K562 (cell line): ENCODE measurements around the gene FANCI. TPM values are rescaled to one million over a fixed set of nuclear protein-coding genes. Genes with fewer than 3 reads are reported as not detected.

Source experiments
- ATAC-seq: fragments of 200-7000 bp; cut with Tn5 transposase; 3 replicates; pipeline ENCODE4 v1.9.1; 2020; ENCODE audit warnings: moderate library complexity
- BruUV-seq: library from RNA; stranded (reverse); fragments of 400-500 nt; replicated peaks from 2 replicates; lab custom pipeline; 2021; lab: Mats Ljungman, UMichigan
- CTCF ChIA-PET: fragments of 300-600 bp; formaldehyde crosslinking; extraction: SDS; loops from one replicate; lab custom pipeline; 2021; ENCODE audit warnings: low intra/inter-chr PET ratio; lab: Yijun Ruan, JAX
- POLR2A ChIA-PET: fragments of 300-600, 350-650 bp; sonication (Branson Sonifier 250); formaldehyde crosslinking; extraction: SDS; loops from one replicate; lab custom pipeline; 2021; ENCODE audit warnings: antibody characterized with exemption, inconsistent platforms; lab: Yijun Ruan, JAX
- DNase-seq, 4 experiments: peaks; one replicate each; pipeline versions ENCODE4 v3.0.0 to v3.0.0-alpha.2; 2011 to 2018; ENCODE audit warnings: low spot score in 3 of 4, mixed read lengths in 3 of 4; ENCODE audit errors: extremely low read depth in 1 of 4
- FAIRE-seq: peaks from 2 replicates; lab custom pipeline; 2011; peaks lifted over from hg19 to GRCh38; lab: Jason Lieb, UNC
- H2AFZ ChIP-seq: 2 replicates; pipeline ENCODE4 v1.6.0; 2011; ENCODE audit warnings: low read depth, low read length, control low read depth, inconsistent platforms
- H3K27ac ChIP-seq: fragments of 200-600 bp; 3 replicates; pipeline ENCODE4 v1.8.0; 2011; ENCODE audit warnings: low read depth, mild to moderate bottlenecking, control low read depth, inconsistent platforms, low read length, moderate library complexity, mixed read lengths; ENCODE audit errors: extremely low read depth
- H3K27me3 ChIP-seq, 2 experiments: fragments of 300-600 bp in 1 of 2; 2 replicates in 1 of 2; 3 replicates in 1 of 2; pipeline versions ENCODE4 v1.6.0 to v1.8.0; 2011; ENCODE audit warnings: inconsistent platforms in 2 of 2, low read length in 2 of 2, mild to moderate bottlenecking in 1 of 2, mixed read lengths in 1 of 2, moderate library complexity in 1 of 2; ENCODE audit not compliant: control insufficient read depth in 2 of 2, insufficient read depth in 2 of 2
- H3K36me3 ChIP-seq: fragments of 300-600 bp; 3 replicates; pipeline ENCODE4 v1.8.0; 2011; ENCODE audit warnings: mild to moderate bottlenecking, low read length, inconsistent platforms; ENCODE audit not compliant: control insufficient read depth, insufficient read depth
- H3K4me1 ChIP-seq, 2 experiments: fragments of 200-600 bp in 1 of 2; replicated peaks in 1 of 2; 2 replicates in 1 of 2; 3 replicates in 1 of 2; pipeline versions ENCODE4 v1.5.1 to v1.8.0; 2011; ENCODE audit warnings: inconsistent platforms in 2 of 2, low read length in 2 of 2, mild to moderate bottlenecking in 1 of 2, mixed read lengths in 1 of 2, moderate library complexity in 1 of 2; ENCODE audit not compliant: control insufficient read depth in 2 of 2, insufficient read depth in 2 of 2
- H3K4me2 ChIP-seq: 2 replicates; pipeline ENCODE4 v1.6.1; 2011; ENCODE audit warnings: low read length, control low read depth, inconsistent platforms, mixed read lengths; ENCODE audit not compliant: insufficient read depth
- H3K4me3 ChIP-seq: fragments of 200-600 bp; sonication (generic), shearing (Covaris generic); 2 replicates; pipeline ENCODE4 v1.5.1; 2016; ENCODE audit warnings: control low read depth, inconsistent platforms
- H3K79me2 ChIP-seq: fragments of 200-600 bp; 3 replicates; pipeline ENCODE4 v1.8.0; 2011; ENCODE audit warnings: low read length, inconsistent platforms; ENCODE audit not compliant: control insufficient read depth, insufficient read depth
- H3K9ac ChIP-seq, 2 experiments: 2 replicates each; pipeline versions ENCODE4 v1.6.0 to v1.6.1; 2011; ENCODE audit warnings: low read depth in 2 of 2, low read length in 2 of 2, control low read depth in 1 of 2, inconsistent platforms in 1 of 2, mild to moderate bottlenecking in 1 of 2, mixed read lengths in 1 of 2; ENCODE audit not compliant: insufficient read depth in 1 of 2
- H3K9me1 ChIP-seq: one replicate; pipeline ENCODE4 v1.6.0; 2011; ENCODE audit warnings: inconsistent platforms, mild to moderate bottlenecking, low read length, moderate library complexity; ENCODE audit not compliant: control insufficient read depth, insufficient read depth
- H3K9me3 ChIP-seq: replicated peaks from 2 replicates; pipeline ENCODE4 v1.5.1; 2011; ENCODE audit warnings: low read depth, low read length, inconsistent platforms; ENCODE audit not compliant: control insufficient read depth, insufficient read depth
- H4K20me1 ChIP-seq: replicated peaks from 2 replicates; pipeline ENCODE4 v1.6.1; 2011; ENCODE audit warnings: low read length, inconsistent platforms, mixed read lengths; ENCODE audit not compliant: control insufficient read depth, insufficient read depth
- CBFA2T3 ChIP-seq: fragments of 450-650 bp; IDR thresholded peaks from 2 replicates; pipeline ENCODE4 v1.6.1; 2017
- CTCF ChIP-seq, 3 experiments: IDR thresholded peaks in 2 of 3; conservative IDR thresholded peaks in 1 of 3; 2 replicates each; pipeline ENCODE4 v1.5.1; 2011 to 2012; ENCODE audit warnings: low read length in 3 of 3, mild to moderate bottlenecking in 3 of 3, control low read depth in 2 of 3, improper control_type of control experiment in 1 of 3, inconsistent platforms in 1 of 3, low read depth in 1 of 3, mixed read lengths in 1 of 3, moderate library complexity in 1 of 3; ENCODE audit not compliant: insufficient read depth in 2 of 3
- ILK ChIP-seq: fragments of 450-650 bp; IDR thresholded peaks from 2 replicates; pipeline ENCODE4 v1.6.1; 2016; ENCODE audit warnings: missing genetic modification characterization, low read depth, mild to moderate bottlenecking, missing compliant biosample characterization, moderate library complexity, borderline replicate concordance
- MAFF ChIP-seq: IDR thresholded peaks from 2 replicates; pipeline ENCODE4 v1.6.1; 2012; ENCODE audit warnings: low read length, improper control_type of control experiment
- PRDM10 ChIP-seq: fragments of 450-650 bp; IDR thresholded peaks from 2 replicates; pipeline ENCODE4 v1.6.1; 2018; ENCODE audit not compliant: partially characterized antibody
- SMARCA5 ChIP-seq: fragments of 450-650 bp; IDR thresholded peaks from 2 replicates; pipeline ENCODE4 v1.6.1; 2016
- THRAP3 ChIP-seq: fragments of 450-650 bp; IDR thresholded peaks from 2 replicates; pipeline ENCODE4 v1.6.1; 2016; ENCODE audit warnings: mild to moderate bottlenecking, inconsistent platforms, borderline replicate concordance
- WGBS: fragments of 100-300 bp; shearing (Covaris generic); methylation state at CpG from one replicate; pipeline ENCODE4 v1.1.6; 2016; ENCODE audit warnings: low coverage, mixed read lengths; ENCODE audit not compliant: insufficient coverage; ENCODE audit errors: missing lambda C conversion rate; 5-methylcytosine and 5-hydroxymethylcytosine counted together
- in situ Hi-C: fragments of 300-500 bp; cut with MboI; formaldehyde crosslinking; loops from 4 replicates; pipeline ENCODE4 v1.15.0; 2018; ENCODE audit warnings: inconsistent platforms, mixed read lengths
- intact Hi-C: fragments of 100-400 bp; cut with micrococcal nuclease; formaldehyde crosslinking; loops from 2 replicates; pipeline ENCODE4 v1.14.2; 2022
- polyA plus RNA-seq, 8 experiments: library from polyadenylated mRNA; depleted of rRNA in 4 of 8; stranded (reverse) in 5 of 8; unstranded in 3 of 8; fragments of >200 nt; fragmentation: Nextera tagmentation in 2 of 8; fragmentation: Illumina TruSeq in 1 of 8; extraction: Ambion mirVana in 2 of 8; extraction: Trizol in 1 of 8; gene quantifications; 2 replicates each; pipeline versions ENCODE4 v1.2.1 to v1.2.3, GENCODE V29; 2011 to 2014; ENCODE audit warnings: inconsistent platforms in 1 of 8, missing spikeins in 1 of 8
- total RNA-seq, 7 experiments: library from RNA; depleted of rRNA in 6 of 7; stranded (reverse); fragments of >200 nt in 6 of 7; fragmentation: Illumina TruSeq in 2 of 7; extraction: Trizol in 2 of 7; gene quantifications; 2 replicates each; pipeline versions ENCODE4 v1.2.1 to v1.2.3, GENCODE V29; 2011 to 2021; ENCODE audit warnings: low replicate concordance in 1 of 7

FANCI gene
- total and polyA plus RNA-seq, 9 of the 15 experiments (the other 6 are each of a cell fraction or from before 2014, with no cell fraction given), result 72.1 to 165 (median 131) TPM

GRCh38 chr15:89230277-89230676 is 13.5 kb upstream of the FANCI start:
- Histone ChIP-seq H3K27me3 (no peaks in the 10 kb centered on the region), H3K9me1 (no peaks in the 10 kb centered on the region), H3K4me3 (no peak overlapping the region), H3K79me2 (no peaks in the 10 kb centered on the region), H3K9ac (no peak overlapping the region), H2AFZ (peak overlapping the region; percentile 64), H3K36me3 (no peaks in the 10 kb centered on the region), H3K4me1 (peaks cover 12 to 20% of the 10 kb centered on the region in 2 experiments; a peak in 4 of 5 replicates), H4K20me1 (no peaks in the 10 kb centered on the region), H3K27ac (no peak overlapping the region), H3K9me3 (no peaks in the 10 kb centered on the region), H3K4me2 (no peak overlapping the region)
- DNase-seq, result peak in 3 of 4 experiments; percentile 40 to 62 (median 59)
- 5% methylated on average over 5 of the region's 5 CpGs for WGBS
- in situ Hi-C loops (no loop called here), intact Hi-C loops (no loop called here)
- no peak for TF ChIP-seq SMARCA5
- TF ChIP-seq MAFF, result no peak
- TF ChIP-seq CBFA2T3, result 0 out of 2 replicates have a peak, but pooled peaks have one; percentile 6
- TF ChIP-seq PRDM10, result peak; percentile 36
- no peak for TF ChIP-seq THRAP3
- TF ChIP-seq CTCF (IDR thresholded peaks at IDR 0.05 in 2 of 3, conservative IDR thresholded peaks at IDR 0.05 in 1 of 3; ENCODE audit: insufficient read depth in 2 of 3, low read depth in 1 of 3, low read length in 3 of 3), result peak; percentile 32 to 51 (median 46); a peak in 4 of 6 replicates
- TF ChIP-seq ILK, result no peak
- BruUV-seq, result no TSS peak
- peak; percentile 65 for FAIRE-seq
- CTCF ChIA-PET, result no interaction called here
- ATAC-seq, result peak; percentile 86
- POLR2A ChIA-PET, result interaction anchor here (0.7 to 2.0 kb wide), 3 partner anchors 12 to 14 kb away, joined by 3 to 12 read pairs (median 3); partner anchors contain the start of gene FANCI
